GM12801 (cell line): ENCODE results near the gene RBM47.

Experiments used
- TF ChIP-seq, protein P1 (sequence below): IDR thresholded peaks from one replicate; pipeline ENCODE4 v1.5.1; 2011; ENCODE audit warnings: control low read depth; ENCODE audit not compliant: insufficient read length; ENCODE audit errors: extremely low read depth

RBM47 gene

DNA sequence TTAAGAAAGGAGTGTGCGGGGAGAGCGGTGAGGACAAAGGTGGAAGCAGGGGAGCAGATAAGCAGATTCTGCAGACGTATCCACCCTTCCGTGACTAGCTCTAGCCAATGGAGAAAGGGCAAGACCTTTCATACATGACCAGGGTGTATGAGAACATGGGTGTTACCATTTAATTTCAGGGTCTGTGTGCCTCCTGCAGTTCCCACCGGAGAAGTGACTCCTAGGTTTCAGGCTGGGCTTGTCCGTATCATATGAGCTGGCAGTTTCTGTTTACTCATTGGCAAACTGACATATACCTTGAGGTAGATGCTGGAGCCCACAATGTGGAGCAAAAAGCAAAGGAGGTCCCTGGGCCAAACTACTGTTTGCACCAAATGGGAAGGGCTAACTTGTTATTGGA, 6.8 kb downstream of the RBM47 start:
- TF ChIP-seq, protein P1, sequence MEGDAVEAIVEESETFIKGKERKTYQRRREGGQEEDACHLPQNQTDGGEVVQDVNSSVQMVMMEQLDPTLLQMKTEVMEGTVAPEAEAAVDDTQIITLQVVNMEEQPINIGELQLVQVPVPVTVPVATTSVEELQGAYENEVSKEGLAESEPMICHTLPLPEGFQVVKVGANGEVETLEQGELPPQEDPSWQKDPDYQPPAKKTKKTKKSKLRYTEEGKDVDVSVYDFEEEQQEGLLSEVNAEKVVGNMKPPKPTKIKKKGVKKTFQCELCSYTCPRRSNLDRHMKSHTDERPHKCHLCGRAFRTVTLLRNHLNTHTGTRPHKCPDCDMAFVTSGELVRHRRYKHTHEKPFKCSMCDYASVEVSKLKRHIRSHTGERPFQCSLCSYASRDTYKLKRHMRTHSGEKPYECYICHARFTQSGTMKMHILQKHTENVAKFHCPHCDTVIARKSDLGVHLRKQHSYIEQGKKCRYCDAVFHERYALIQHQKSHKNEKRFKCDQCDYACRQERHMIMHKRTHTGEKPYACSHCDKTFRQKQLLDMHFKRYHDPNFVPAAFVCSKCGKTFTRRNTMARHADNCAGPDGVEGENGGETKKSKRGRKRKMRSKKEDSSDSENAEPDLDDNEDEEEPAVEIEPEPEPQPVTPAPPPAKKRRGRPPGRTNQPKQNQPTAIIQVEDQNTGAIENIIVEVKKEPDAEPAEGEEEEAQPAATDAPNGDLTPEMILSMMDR, result no peak

DNA sequence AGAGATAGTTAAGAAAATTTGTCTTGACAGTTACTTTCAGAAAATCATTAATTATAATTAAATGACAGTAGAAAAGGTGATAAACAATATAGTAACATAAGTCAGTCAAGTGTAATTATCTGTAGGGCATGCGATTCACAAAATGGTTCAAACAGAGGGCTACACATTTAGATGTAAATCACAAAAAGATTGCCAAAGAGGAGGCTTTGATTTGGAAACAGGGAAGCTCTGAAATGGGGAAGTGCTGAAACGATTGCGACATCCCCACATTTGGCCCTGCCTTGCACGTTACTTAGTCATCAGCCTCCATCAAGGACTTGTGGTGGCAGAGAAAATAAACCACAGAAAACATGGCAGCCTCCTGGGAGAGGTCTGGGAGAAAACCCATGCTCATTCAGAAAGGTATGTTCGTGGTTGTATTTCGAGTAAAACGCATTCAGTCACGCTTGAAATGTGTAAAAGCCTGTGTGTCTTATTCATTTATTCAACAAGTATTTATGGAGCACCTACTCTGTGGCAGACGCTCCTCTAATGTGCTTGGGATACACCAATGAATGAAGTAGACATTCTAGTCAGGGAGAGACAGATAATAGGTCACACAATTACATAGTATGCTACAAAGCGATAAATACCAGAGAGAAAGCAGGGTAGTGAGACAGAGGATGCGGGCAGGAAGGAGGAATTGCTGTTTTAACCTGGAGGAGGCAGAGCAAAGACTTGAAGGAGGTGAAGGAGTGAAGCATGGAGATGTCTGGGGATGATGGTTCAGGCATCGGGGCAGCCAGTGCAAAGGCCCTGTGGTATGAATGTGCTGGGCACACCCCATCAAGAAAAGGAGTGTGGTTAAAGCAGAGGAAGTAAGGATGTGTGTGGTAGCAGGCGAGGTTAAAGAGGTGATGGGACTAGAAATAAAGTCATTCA, 7.8 kb downstream of the RBM47 start:
- TF ChIP-seq, protein P1, result no peak

DNA sequence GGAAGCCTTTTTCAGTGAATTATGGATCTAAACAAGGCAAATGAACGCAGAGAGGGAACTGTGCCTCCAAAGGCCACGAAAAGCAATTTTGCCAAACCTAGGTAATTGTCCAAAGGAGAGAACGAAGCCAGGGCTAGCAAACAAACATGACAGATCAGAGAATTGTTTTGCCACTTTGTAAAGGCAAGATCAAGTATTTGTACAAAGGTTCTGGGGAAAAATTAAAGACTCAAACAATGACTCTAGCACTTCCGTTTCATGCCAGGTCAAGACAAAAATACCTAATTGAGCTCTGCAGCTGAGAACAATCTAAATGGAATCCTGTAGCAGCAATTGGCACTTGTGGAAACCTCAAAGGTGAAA, 8.5 kb downstream of the RBM47 start:
- TF ChIP-seq, protein P1, result no peak

DNA sequence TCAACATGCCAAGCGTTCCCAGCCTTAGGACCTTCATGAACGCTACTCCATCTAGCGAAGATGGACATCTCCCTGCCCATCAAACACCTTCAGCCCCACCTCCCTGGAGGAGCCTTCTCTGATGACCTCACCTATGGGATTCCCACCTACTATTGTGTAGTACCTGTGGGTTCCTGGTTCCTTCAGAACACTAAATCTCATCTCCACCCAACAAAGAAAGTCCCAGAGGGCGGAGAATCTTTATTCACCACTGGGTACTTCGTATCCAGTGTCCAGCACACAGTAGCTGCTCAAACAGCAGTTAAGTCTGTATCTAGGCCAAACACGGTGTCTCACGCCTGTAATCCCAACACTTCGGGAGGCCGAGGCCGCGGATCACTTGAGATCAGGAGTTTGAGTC, 10.1 kb downstream of the RBM47 start:
- TF ChIP-seq, protein P1, result no peak

DNA sequence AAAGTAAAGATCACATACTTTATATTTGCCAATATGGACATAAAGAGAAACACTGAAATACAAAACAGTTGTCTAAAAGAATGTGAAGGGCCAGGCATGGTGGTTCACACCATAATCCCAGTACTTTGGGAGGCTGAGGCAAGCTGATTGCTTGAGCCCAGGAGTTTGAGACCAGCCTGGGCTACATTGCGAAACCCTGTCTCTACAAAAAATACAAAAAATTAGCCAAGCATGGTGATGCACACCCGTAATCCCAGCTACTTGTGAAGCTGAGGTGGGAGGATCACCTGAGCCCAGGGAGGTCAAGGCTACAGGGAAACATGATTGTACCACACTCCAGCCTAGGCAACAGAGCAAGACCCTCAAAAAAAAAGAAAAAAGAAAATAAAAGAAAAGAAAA, 11.8 kb downstream of the RBM47 start:
- TF ChIP-seq, protein P1, result no peak

DNA sequence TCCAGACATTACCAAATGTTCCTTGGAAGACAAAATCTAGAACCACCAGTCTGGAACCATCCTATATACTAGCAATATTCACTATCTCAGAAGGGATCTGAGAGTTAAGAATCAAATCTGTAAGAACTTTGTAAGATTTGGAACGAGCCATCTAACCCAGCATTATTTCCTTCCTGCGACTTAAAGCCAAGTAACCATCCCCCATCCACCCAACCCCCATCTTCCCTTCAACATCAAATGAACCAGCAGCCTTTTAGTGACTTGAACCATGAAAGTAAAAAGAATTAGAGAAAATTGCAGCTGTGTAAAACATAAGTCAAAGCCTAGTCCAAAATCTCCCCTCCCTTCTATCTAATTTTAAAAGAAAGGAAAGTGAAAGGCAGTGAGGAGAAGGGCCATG, 15.6 kb downstream of the RBM47 start:
- TF ChIP-seq, protein P1, result no peak

DNA sequence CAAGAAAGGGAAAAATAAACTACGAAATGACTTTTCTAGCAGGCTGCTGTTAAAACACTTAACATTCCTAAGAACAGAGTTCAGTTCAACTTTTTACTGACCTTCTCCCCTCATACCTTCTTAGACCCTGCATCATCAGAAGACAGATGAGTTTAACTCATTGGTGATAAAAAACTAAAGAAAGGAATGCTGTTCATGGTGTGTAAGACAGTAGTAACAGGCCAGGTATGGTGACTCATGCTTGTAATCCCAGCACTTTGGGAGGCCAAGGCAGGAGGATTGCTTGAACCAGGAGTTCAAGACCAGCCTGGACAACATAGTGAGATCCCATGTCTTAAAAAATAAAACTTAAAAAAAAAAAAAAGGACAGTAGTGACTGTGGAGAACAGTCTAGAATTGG, 16.2 kb downstream of the RBM47 start:
- TF ChIP-seq, protein P1, result no peak
